GM12801 (cell line): Measurements from ENCODE around the gene KLRC3.

Experiments used
- TF ChIP-seq, protein P1 (sequence below): IDR thresholded peaks from one replicate; pipeline ENCODE4 v1.5.1; 2011; ENCODE audit warnings: control low read depth; ENCODE audit not compliant: insufficient read length; ENCODE audit errors: extremely low read depth

The KLRC3 gene

DNA sequence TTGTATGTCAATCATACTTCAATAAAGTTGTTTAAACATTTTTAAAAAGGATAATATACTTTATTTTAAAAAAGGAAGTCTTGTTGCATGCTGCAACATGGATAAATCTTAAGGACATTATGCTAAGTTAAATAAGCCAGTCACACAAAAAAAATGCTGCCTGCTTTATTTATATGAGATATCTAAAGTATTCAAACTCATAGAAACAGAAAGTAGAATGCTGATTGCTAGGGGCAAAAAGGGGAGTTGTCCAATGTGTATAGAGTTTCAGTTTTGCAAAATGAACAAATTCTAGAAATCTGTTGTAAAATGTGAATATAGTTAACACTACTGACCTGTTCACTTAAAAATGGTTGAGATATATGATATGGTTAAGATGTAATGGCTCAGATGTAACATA, 19.6 kb downstream of the KLRC3 start:
- TF ChIP-seq, protein P1, sequence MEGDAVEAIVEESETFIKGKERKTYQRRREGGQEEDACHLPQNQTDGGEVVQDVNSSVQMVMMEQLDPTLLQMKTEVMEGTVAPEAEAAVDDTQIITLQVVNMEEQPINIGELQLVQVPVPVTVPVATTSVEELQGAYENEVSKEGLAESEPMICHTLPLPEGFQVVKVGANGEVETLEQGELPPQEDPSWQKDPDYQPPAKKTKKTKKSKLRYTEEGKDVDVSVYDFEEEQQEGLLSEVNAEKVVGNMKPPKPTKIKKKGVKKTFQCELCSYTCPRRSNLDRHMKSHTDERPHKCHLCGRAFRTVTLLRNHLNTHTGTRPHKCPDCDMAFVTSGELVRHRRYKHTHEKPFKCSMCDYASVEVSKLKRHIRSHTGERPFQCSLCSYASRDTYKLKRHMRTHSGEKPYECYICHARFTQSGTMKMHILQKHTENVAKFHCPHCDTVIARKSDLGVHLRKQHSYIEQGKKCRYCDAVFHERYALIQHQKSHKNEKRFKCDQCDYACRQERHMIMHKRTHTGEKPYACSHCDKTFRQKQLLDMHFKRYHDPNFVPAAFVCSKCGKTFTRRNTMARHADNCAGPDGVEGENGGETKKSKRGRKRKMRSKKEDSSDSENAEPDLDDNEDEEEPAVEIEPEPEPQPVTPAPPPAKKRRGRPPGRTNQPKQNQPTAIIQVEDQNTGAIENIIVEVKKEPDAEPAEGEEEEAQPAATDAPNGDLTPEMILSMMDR, result no peak

DNA sequence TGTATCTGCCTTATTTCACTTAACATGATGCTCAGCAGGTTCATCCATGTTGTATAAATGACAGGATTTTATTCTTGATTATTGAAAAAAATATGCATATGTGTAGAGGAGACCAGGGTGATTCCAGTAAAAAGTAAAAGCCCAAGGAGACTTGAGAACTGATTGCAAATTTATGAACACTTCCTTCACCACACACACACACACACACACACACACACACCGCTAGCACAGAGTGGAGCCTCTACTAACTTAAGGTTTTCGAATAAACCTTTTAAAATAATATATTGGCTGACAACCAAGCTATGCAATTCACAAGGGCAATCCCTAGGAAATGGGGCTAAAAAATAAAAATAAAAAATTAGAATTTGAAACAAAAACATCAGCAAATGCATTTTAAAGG, 22.2 kb downstream of the KLRC3 start:
- TF ChIP-seq, protein P1, result no peak

DNA sequence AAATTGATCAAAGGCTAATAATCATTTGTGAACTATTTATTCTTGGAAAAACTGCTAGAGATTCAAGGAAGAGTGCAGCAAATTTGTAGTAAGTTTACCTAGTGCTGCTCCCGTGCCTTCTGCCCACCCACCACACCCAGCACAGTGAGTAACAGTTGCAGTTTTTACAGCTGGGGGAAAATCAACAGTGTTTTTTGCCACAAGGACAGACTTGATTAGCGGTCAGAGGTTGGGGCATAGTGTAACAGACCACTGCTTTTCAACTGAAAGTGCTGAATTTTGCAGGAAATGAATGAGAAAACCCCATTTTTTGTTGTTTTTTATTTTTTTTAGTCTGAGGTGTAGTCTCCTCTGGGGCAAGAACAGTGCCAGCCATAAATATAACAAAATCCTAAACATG, 23.1 kb downstream of the KLRC3 start:
- TF ChIP-seq, protein P1, result no peak

DNA sequence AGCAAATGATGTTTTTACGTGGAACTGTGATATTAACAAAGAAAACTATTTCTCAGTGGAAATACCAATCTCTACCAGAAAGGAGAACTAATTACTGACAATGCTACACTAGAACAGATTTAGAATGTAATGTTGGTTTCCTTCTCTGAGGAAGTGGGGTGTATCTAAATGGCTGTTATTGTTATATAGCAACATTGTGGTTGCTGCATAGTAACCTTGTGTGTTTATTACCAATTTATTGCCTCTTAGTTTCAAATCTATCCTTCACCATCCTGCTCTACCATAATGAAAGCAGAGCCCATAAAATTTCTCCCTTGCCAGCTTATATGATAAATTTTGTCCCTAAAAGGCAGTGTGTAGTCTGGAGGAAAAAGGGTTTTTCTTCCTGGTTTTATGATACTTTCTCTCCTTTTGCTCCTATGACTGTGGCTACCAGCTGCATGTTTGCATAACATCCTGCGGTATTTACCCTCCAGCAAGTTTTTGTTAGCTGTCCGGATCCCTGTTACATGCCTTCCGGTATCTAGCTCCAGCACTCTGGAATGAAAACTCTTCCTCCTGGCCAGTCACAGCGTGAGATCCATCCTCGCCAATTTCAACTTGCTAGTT, 24.9 kb downstream of the KLRC3 start:
- TF ChIP-seq, protein P1, result no peak

DNA sequence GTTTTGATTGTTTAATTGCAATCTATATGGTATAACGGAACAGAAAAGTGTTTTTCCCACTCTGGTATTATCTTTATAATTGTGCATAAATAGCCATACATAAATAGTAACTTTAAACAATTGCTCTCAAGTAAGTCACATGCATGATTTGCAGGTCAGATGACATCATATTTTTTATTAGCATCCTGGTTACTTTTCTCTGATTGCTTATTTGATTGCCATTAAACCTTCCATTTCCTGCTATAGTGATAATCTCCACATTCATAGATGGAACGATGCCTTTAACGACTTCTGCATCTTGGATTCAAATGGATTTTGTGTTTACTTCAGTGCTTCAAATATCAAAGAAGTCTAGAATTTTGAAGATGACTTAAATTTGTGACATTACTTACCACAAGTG, 27.1 kb downstream of the KLRC3 start:
- TF ChIP-seq, protein P1, result no peak

DNA sequence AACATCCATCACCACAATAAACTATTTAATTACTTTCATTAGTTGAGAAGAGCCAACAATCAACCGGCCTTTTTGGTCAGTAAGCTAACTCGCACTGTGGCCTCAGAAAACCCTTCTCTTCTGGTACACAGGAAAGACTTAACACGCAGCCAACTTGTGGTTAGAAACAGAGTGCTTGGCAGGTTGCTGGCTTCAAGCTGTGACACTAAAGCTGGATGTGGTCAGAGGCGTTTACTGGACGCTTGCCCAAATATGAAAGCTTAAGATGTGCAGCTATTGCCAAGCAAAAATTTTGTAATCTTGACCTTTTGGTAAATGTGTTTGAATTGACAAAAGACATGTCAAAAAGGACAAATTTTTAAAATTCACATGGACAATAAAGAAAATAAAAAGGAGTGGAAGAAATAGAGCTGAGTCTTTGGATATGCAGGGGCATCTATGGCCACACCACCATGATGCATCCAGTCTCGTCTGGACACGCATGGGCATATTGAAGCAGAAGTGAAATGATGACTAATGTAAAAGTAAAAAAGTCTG, 27.9 kb downstream of the KLRC3 start:
- TF ChIP-seq, protein P1, result no peak

DNA sequence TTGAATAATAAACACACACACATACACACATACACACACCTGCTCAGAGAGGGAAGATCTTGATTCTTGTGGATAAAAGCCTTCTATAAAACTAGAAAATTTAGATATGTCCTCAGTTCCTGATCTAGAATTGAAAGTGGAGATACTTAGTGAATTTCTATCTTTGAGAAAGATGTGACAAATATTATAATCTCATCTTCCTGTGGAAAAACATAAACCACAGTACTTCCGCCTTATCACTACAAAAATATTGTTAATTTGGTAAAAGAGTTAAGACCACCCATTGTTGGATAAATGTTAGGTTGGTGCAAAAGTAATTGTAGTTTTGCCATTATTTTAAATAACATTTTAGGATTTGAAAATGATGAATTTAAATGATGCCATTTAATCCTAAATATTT, 30.5 kb downstream of the KLRC3 start, which contains the start of gene KLRK1:
Gene KLRK1, minus strand, starts transcription at position 138 of the 400 bp plus-strand sequence. CDS start 1,231 bp downstream, outside the sequence.
- TF ChIP-seq, protein P1, result no peak
